ENCODE results near the gene NAA11.

GRCh38 chr4:79273915-79274314, 51.9 kb downstream of the NAA11 start:
- TF ChIP-seq EZH2 (IDR thresholded peaks at IDR 0.05; ENCODE audit: low read depth), result no peak
- TF ChIP-seq, protein P1, sequence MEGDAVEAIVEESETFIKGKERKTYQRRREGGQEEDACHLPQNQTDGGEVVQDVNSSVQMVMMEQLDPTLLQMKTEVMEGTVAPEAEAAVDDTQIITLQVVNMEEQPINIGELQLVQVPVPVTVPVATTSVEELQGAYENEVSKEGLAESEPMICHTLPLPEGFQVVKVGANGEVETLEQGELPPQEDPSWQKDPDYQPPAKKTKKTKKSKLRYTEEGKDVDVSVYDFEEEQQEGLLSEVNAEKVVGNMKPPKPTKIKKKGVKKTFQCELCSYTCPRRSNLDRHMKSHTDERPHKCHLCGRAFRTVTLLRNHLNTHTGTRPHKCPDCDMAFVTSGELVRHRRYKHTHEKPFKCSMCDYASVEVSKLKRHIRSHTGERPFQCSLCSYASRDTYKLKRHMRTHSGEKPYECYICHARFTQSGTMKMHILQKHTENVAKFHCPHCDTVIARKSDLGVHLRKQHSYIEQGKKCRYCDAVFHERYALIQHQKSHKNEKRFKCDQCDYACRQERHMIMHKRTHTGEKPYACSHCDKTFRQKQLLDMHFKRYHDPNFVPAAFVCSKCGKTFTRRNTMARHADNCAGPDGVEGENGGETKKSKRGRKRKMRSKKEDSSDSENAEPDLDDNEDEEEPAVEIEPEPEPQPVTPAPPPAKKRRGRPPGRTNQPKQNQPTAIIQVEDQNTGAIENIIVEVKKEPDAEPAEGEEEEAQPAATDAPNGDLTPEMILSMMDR (conservative IDR thresholded peaks at IDR 0.05), result no peak

Measured in PC-9 (cell line).